Retinal pigment epithelial cell (primary cell): ENCODE results near the gene PI16.
"Not testable (repeated sequence)": the region's sequence is repeated elsewhere in the genome, so short reads cannot be mapped to it uniquely, and the experiment has no call there.

Source experiments
- DNase-seq: peaks from one replicate; pipeline ENCODE4 v3.0.0-alpha.2; 2010; ENCODE audit warnings: low read depth
- H3K4me3 ChIP-seq: 2 replicates; pipeline ENCODE4 v1.5.1; 2011; ENCODE audit warnings: mild to moderate bottlenecking, low read length, control low read depth, moderate library complexity
- CTCF ChIP-seq: conservative IDR thresholded peaks from 2 replicates; pipeline ENCODE4 v1.5.1; 2011; ENCODE audit warnings: low read depth, low read length, control low read depth, inconsistent platforms

The PI16 gene

GRCh38 chr6:36985808-36986703, 31.5 kb downstream of the PI16 start, which contains the start of gene MTCH1:
TSS of gene MTCH1 (minus strand) at chr6:36986196. CDS start at chr6:36986173, 23 bp downstream.
- DNase-seq, result peak; percentile 56
- no peak for TF ChIP-seq CTCF

GRCh38 chr6:36986704-36987047, 32.1 kb downstream of the PI16 start:
- TF ChIP-seq CTCF, result no peak
- DNase-seq, result no peak
- peak overlapping the region; percentile 70 for H3K4me3 ChIP-seq

More at GRCh38 chr6:36985808-36986703, 31.5 kb downstream of the PI16 start, which contains the start of gene MTCH1:
- peak within 1 kb of the TSS; percentile 95 for H3K4me3 ChIP-seq

GRCh38 chr6:36989264-36989663, 34.7 kb downstream of the PI16 start:
- H3K4me3 ChIP-seq, result no peak overlapping the region
- no peak for DNase-seq
- no peak for TF ChIP-seq CTCF

GRCh38 chr6:36990401-36990800, 35.9 kb downstream of the PI16 start:
- DNase-seq, result not testable (repeated sequence)

GRCh38 chr6:36997811-36998722, 43.5 kb downstream of the PI16 start:
- no peak overlapping the region for H3K4me3 ChIP-seq
- no peak for DNase-seq
- TF ChIP-seq CTCF, result no peak

More at GRCh38 chr6:36990401-36990800, 35.9 kb downstream of the PI16 start:
- H3K4me3 ChIP-seq, result not testable (repeated sequence)

GRCh38 chr6:36998723-36999038, 44.1 kb downstream of the PI16 start:
- no peak for TF ChIP-seq CTCF
- no peak overlapping the region for H3K4me3 ChIP-seq
- no peak for DNase-seq

GRCh38 chr6:36999061-36999750, 44.7 kb downstream of the PI16 start:
- no peak for DNase-seq
- TF ChIP-seq CTCF, result no peak
- no peak overlapping the region for H3K4me3 ChIP-seq
